Measurements from ENCODE around the gene ACSM3.

Gene ACSM3

DNA sequence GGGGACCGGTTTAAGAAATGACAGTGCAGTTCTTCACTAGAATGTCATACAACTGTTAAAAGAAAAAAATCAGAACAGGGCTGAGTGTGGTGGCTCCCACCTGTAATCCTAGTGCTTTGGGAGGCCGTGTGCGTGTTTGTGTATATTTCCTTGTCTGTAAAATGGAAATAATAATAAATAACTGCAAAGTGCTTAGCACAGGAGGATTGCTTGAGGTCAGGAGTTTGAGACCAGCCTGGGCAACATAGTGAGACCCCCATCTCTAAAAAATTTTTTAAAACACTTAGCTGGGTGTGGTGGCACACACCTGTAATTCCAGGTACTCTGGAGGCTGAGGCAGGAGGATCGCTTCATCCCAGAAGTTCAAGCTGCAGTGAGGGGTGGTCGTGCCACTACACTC, 2.5 kb downstream of the ACSM3 start:
- POLR2A ChIA-PET: no interaction called here
- CTCF ChIA-PET: interaction anchor here (3.7 kb wide), 1 partner anchor 9 kb away, joined by 14 read pairs; no protein-coding TSS in a partner anchor
- no peak for DNase-seq (ENCODE audit: extremely low spot score)
- TF ChIP-seq, protein P1, sequence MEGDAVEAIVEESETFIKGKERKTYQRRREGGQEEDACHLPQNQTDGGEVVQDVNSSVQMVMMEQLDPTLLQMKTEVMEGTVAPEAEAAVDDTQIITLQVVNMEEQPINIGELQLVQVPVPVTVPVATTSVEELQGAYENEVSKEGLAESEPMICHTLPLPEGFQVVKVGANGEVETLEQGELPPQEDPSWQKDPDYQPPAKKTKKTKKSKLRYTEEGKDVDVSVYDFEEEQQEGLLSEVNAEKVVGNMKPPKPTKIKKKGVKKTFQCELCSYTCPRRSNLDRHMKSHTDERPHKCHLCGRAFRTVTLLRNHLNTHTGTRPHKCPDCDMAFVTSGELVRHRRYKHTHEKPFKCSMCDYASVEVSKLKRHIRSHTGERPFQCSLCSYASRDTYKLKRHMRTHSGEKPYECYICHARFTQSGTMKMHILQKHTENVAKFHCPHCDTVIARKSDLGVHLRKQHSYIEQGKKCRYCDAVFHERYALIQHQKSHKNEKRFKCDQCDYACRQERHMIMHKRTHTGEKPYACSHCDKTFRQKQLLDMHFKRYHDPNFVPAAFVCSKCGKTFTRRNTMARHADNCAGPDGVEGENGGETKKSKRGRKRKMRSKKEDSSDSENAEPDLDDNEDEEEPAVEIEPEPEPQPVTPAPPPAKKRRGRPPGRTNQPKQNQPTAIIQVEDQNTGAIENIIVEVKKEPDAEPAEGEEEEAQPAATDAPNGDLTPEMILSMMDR (IDR thresholded peaks at IDR 0.05; ENCODE audit: control extremely low read depth, extremely low read depth, low read depth, missing control alignments): no peak

DNA sequence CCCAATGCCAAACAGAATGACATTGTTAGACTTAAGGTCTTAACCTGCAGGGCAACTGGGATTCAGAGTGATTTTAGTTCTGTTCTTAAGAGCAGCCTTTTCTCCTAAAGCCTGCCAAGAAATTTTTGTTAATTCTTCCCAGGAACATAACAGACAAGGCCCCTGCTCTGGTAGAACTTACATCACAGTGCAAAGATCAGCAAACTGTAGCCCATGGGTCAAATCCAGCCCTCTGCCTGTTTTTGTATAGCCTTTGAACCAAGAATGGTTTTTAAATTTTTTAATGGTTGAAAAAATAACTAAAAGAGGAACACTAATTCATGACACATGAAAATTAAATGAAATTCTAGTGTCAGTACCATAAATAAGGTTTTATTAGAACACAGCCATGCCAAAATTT, 3.8 kb downstream of the ACSM3 start:
- DNase-seq (ENCODE audit: extremely low spot score): no peak
- TF ChIP-seq, protein P1 (IDR thresholded peaks at IDR 0.05; ENCODE audit: control extremely low read depth, extremely low read depth, low read depth, missing control alignments): no peak
- ChIA-PET CTCF (no interaction called here), POLR2A (no interaction called here)

DNA sequence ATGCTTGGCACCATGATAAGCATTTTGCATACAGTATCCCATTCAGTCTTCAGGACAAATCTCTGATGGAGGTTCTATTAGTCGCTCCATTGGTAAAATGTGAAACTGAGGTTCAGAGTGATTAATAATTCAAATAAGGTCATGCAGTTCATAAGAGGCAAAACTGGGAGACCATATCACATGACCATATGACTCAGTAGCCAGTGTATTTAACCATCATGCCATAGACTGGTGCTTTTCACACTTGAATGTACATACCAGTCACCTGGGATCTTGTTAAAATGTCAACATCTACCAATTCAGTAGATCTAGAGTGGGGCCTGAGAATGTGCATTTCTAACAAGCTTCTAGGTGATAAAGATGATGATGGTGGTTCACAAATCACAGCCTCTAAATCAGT, 4.3 kb downstream of the ACSM3 start:
- TF ChIP-seq, protein P1 (IDR thresholded peaks at IDR 0.05; ENCODE audit: control extremely low read depth, extremely low read depth, low read depth, missing control alignments): no peak
- DNase-seq (ENCODE audit: extremely low spot score): no peak
- ChIA-PET CTCF (no interaction called here), POLR2A (no interaction called here)

DNA sequence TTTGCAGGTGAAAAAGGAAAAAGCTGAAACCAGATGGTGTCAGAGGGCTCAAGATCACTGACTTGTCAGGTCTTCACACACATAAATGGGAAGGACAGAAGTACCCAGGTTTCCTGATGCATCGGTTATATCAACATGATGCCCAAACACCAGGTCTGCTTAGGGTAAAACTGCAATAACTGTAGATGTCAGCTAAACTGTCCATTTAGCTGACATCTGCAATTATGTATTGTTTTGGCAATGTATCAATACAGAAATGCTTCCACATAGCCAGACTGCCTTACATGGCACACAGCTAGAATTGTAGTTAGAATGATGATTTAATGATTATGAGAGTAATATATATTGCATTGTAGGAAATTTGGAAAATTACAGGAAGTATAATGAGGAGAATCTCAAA, 5.0 kb downstream of the ACSM3 start:
- POLR2A ChIA-PET: no interaction called here
- TF ChIP-seq, protein P1 (IDR thresholded peaks at IDR 0.05; ENCODE audit: control extremely low read depth, extremely low read depth, low read depth, missing control alignments): no peak
- CTCF ChIA-PET: no interaction called here
- DNase-seq (ENCODE audit: extremely low spot score): no peak

DNA sequence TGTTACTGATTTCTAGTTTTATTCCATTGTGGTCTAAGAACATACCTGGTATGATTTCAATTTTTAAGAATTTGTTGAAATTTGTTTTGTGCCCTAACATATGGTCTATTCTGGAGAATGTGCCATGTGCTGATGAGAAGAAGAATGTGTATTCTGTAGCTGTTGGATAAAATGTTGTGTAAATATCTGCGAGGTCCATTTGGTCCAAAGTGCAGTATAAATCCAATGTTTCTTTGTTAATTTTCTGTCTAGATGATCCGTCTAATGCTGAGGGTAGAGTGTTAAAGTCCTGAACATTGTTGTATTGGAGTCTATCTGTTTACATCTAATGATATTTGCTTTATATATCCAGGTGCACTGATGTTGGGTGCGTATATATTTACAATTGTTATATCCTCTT, 9.9 kb downstream of the ACSM3 start:
- DNase-seq (ENCODE audit: extremely low spot score): no peak
- ChIA-PET CTCF (interaction anchor here (1.3 to 6.7 kb wide), 4 partner anchors 8 to 311 kb away, joined by 3 to 53 read pairs (median 4); no protein-coding TSS in a partner anchor), POLR2A (no interaction called here)
- TF ChIP-seq, protein P1 (IDR thresholded peaks at IDR 0.05; ENCODE audit: control extremely low read depth, extremely low read depth, low read depth, missing control alignments): no peak

DNA sequence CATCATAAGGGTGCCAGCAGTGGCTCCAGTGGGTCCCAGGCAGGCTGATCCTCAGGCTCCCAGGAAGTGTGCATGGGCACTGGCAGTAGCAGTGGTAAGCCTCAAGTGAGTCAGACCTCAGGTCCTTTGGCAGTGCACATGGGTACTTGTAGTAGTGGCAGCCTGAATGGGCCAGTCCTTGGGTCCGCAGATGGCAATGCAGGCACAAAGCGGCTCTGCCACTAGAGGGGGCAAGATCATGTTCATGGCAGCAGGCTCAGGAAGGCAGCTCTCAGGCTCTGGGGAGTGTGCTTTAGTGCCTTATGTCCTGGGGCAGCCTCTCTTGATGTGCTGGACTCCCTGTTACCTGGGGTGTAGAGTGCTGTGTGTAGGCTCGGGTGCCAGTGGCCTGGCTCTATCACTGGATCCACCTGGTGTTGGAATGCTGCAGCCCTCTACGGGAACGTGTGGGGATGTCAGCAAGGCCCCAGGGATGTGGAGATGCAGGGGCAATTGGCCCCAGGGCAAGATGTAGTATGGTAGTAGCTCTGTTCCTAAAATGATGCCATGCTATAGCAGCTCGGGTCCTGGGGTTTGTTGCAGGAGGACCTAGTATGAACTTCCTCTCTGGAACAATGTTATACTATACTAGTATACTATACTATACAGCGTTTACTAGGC, 11.0 kb downstream of the ACSM3 start:
- TF ChIP-seq, protein P1 (IDR thresholded peaks at IDR 0.05; ENCODE audit: control extremely low read depth, extremely low read depth, low read depth, missing control alignments): peak; percentile 67
- POLR2A ChIA-PET: no interaction called here
- CTCF ChIA-PET: interaction anchor here (0.9 to 6.7 kb wide), 10 partner anchors 9 to 382 kb away, joined by 3 to 53 read pairs (median 4); partner anchors contain the start of gene ACSM3
- peak; percentile 65 for DNase-seq (ENCODE audit: extremely low spot score)
